Measurements from ENCODE around the gene OR2F1.

The OR2F1 gene

DNA sequence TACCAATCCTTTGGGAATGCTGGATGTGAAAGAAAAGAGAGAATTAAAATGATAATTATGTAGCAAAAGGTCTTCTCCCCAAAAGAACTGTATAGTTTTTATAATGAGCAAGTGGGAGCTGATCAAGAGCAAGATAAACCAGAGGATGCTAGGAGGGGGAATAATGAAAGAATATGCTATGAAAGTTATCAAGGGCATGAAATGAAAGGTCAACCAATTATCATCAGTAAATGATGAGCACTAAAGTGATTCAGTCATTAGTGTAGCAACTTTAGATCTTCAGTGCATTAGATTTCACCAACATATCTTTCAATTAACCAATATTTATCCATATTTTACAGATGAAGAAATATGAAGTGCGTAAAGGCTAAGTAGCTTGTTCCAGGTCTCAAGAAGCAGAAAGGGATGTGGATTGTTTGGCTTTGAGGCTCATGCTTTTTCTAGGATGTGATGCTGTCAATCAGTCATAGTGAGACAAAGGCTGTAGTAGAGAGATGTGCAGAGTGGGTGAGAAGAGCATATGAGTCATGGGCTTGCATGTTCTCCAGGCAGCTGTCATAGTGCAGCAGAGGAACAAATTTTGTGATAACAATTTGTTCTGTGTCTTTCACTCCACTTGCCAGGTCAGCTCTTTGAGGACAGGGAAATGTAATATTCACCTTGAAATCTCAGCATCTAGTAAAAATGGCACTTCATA is 25.3 kb upstream of the OR2F1 start:
- Histone ChIP-seq H3K27ac (ENCODE audit: low read length) (no peak overlapping the region), H3K36me3 (ENCODE audit: control insufficient read depth, insufficient read depth, low read length) (no peaks in the 10 kb centered on the region), H3K4me1 (ENCODE audit: control insufficient read depth, insufficient read depth, low read length) (no peaks in the 10 kb centered on the region), H3K27me3 (ENCODE audit: control insufficient read depth, insufficient read depth, low read length) (no peaks in the 10 kb centered on the region), H3K4me3 (ENCODE audit: low read length) (no peak overlapping the region), H3K9me3 (ENCODE audit: control insufficient read depth, insufficient read depth, low read length) (no peaks in the 10 kb centered on the region)
- no peak for DNase-seq (ENCODE audit: low read depth, low spot score)
- WGBS (ENCODE audit: insufficient coverage, insufficient read length), result no CpG with 5 or more reads among the region's 1 CpG

DNA sequence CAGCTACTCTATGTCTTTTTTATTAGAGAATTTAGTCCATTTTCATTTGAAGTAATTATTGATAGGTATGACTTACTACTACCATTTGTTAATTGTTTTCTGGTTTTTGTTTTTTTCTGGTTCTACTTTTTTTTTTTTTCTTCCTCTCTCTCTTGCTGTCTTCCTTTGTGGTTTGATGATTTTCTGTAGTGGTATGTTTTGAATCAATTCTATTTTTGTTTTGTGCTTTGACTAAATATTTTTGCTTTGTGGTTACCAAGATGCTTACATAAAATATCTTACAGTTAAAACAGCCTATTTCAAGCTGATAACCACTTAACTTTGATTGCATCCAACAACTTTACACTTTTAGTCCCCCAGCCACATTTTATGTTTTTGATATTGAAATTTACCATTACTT is 22.9 kb upstream of the OR2F1 start:
- no peak for DNase-seq (ENCODE audit: low read depth, low spot score)
- Histone ChIP-seq H3K27ac (ENCODE audit: low read length) (no peak overlapping the region), H3K9me3 (ENCODE audit: control insufficient read depth, insufficient read depth, low read length) (no peaks in the 10 kb centered on the region), H3K4me3 (ENCODE audit: low read length) (no peak overlapping the region), H3K4me1 (ENCODE audit: control insufficient read depth, insufficient read depth, low read length) (no peaks in the 10 kb centered on the region), H3K36me3 (ENCODE audit: control insufficient read depth, insufficient read depth, low read length) (no peaks in the 10 kb centered on the region), H3K27me3 (ENCODE audit: control insufficient read depth, insufficient read depth, low read length) (no peaks in the 10 kb centered on the region)

DNA sequence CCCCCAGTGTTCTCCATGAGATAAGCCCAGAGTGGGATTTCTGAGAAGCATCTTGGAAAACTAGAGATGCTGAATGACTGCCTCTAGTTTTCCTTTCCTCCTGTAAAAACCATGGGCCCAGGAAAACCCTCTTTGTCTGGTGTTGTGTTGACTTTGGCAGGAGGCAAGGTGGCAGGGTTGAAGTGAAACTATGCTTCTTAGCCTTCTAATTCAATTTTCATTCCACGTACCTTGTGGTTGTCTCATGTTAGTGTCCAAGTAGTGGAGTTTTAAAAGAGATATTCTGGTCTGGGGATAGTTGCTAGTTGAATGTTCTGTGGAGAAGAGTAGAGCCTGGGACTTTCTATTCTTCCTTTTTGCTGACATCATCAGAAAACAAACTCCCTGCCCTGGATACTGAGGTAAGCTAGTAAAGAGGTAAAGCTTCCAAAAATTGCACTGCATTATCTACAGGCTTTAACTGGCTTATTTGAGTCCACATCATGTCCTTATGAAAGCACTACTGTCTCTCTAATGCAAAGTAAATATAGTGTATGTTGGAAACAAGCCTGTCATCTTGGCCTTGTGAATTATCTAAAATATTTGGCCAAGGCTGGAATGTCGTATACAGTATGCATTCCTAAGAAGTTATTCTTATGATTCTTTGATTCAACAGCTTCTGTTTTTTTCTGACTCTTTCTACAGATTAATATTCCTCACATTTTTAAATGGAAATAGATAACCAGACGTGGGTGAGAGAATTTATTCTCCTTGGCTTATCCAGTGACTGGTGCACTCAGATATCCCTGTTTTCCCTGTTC is 19.9 kb upstream of the OR2F1 start, which contains the start of gene OR2F2:
Gene OR2F2 (plus strand): TSS at position 708 of the 800 bp plus-strand sequence. CDS start 0 bp downstream, at position 708.
- no peak within 1 kb of the TSS for H3K27ac ChIP-seq (ENCODE audit: low read length)
- WGBS (ENCODE audit: insufficient coverage, insufficient read length), result no CpG with 5 or more reads among the region's 3 CpGs
- no peaks in the 10 kb centered on the region for H3K36me3 ChIP-seq (ENCODE audit: control insufficient read depth, insufficient read depth, low read length)
- H3K4me3 ChIP-seq (ENCODE audit: low read length), result no peak within 1 kb of the TSS
- H3K4me1 ChIP-seq (ENCODE audit: control insufficient read depth, insufficient read depth, low read length), result no peaks in the 10 kb centered on the region
- no peak for DNase-seq (ENCODE audit: low read depth, low spot score)
- no peaks in the 10 kb centered on the region for H3K27me3 ChIP-seq (ENCODE audit: control insufficient read depth, insufficient read depth, low read length)
- H3K9me3 ChIP-seq (ENCODE audit: control insufficient read depth, insufficient read depth, low read length), result no peaks in the 10 kb centered on the region

DNA sequence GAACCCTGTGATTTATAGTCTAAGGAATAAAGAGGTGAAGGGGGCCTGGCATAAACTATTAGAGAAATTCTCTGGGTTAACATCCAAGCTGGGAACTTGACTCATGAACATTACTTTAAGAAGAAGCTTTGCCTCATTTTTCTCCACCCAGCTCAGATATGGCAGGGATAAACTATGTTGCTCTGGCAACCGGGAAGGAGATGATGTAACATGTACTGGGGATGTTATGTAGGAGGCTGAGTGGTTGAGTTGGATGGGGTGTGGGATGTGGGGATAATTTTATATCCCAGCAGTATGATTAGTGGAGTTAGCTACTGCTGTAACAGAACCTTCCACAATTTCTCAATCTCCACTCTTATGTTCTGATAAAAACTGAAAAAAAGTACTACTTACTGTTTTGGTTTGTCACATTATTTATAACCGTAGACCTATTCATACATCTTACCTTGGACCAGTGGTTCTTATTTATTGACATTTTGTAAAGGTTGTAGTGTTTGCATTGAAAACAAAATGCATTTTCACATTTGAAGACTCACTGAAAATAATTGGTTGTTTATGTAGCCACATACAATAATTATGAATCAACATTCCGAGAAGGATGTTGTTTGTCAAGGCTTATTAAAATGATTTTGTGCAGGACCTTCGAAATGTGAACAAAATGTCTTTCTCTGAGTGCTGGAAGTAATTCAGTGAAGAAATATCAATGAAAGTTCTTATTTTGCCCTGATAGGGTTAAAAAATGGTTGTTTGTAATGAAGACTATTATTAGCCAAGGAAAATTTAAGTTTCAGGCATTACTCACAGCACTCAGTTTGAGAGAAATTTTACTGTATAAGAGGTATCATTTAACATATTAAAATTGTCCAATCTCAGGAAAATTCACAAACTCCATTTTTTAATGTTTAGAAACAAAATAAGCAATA is 18.3 kb upstream of the OR2F1 start:
- no peak for DNase-seq (ENCODE audit: low read depth, low spot score)
- H3K4me1 ChIP-seq (ENCODE audit: control insufficient read depth, insufficient read depth, low read length), result no peaks in the 10 kb centered on the region
- no CpG with 5 or more reads among the region's 4 CpGs for WGBS (ENCODE audit: insufficient coverage, insufficient read length)
- H3K27ac ChIP-seq (ENCODE audit: low read length), result no peak overlapping the region
- H3K4me3 ChIP-seq (ENCODE audit: low read length), result no peak overlapping the region
- no peaks in the 10 kb centered on the region for H3K9me3 ChIP-seq (ENCODE audit: control insufficient read depth, insufficient read depth, low read length)
- no peaks in the 10 kb centered on the region for H3K27me3 ChIP-seq (ENCODE audit: control insufficient read depth, insufficient read depth, low read length)
- no peaks in the 10 kb centered on the region for H3K36me3 ChIP-seq (ENCODE audit: control insufficient read depth, insufficient read depth, low read length)

DNA sequence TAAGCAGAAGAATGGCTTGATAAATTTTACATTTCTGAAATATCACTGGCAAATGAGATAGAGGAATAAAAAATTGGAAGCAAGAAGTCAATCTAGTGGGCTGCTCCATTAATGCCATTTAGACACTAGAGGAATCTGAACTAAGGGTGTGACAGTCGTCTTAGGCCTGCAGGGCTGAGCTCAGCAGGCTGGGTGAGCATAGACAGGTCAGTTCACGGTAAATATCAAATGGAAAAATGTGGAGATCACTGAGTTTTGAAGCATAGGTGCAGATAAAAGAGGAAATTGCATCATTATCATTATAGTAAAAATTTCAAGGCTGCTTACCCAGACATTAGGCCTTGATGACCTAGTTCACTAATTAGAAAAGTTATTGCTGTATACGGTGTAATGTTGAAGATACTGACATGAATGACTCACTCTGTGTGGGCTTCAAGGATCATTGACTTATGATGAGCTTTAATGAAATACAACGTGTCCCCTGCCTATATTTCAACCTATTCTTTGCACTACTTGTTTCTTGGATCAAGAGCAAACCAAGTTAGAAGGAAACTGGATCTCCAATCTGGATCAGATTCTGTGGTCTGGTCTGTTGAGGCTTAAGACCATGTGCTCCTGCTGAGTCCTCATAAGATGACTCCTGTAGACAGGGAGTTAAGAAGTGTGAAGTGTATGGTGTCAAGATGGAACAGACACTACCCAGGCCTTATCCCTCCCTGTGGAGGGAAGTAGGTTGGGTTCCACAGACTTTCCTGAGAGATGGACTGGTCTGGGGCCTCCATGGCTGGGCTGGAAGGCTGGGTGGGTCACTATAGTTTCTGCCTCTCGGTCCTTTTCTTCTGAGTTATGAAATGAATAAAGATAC is 16.0 kb upstream of the OR2F1 start:
- H3K36me3 ChIP-seq (ENCODE audit: control insufficient read depth, insufficient read depth, low read length), result no peaks in the 10 kb centered on the region
- no peaks in the 10 kb centered on the region for H3K9me3 ChIP-seq (ENCODE audit: control insufficient read depth, insufficient read depth, low read length)
- DNase-seq (ENCODE audit: low read depth, low spot score), result no peak
- WGBS (ENCODE audit: insufficient coverage, insufficient read length), result no CpG with 5 or more reads among the region's 5 CpGs
- no peak overlapping the region for H3K4me3 ChIP-seq (ENCODE audit: low read length)
- no peaks in the 10 kb centered on the region for H3K4me1 ChIP-seq (ENCODE audit: control insufficient read depth, insufficient read depth, low read length)
- H3K27ac ChIP-seq (ENCODE audit: low read length), result no peak overlapping the region
- no peaks in the 10 kb centered on the region for H3K27me3 ChIP-seq (ENCODE audit: control insufficient read depth, insufficient read depth, low read length)

DNA sequence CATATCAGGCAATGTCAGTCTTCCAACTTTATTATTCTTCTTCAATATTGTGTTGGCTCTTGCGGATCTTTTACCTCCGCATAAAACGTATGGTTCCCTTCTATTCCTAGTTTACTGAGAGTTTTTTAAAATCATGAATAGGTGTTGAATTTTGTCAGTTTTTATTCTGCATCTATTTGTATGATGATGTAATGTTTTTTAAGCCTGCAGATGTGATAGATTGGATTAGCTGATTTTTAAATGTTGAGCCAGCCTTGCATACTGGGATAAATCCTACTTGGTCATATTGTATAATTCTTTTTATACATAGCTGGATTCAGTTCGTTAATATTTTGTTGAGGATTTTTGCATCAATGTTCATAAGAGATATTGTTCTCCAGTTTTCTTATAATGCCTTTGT is 9.2 kb upstream of the OR2F1 start:
- H3K27ac ChIP-seq (ENCODE audit: low read length), result no peak overlapping the region
- no peaks in the 10 kb centered on the region for H3K36me3 ChIP-seq (ENCODE audit: control insufficient read depth, insufficient read depth, low read length)
- WGBS (ENCODE audit: insufficient coverage, insufficient read length), result no CpG with 5 or more reads among the region's 4 CpGs
- H3K4me1 ChIP-seq (ENCODE audit: control insufficient read depth, insufficient read depth, low read length), result no peaks in the 10 kb centered on the region
- no peaks in the 10 kb centered on the region for H3K27me3 ChIP-seq (ENCODE audit: control insufficient read depth, insufficient read depth, low read length)
- DNase-seq (ENCODE audit: low read depth, low spot score), result no peak
- no peak overlapping the region for H3K4me3 ChIP-seq (ENCODE audit: low read length)
- H3K9me3 ChIP-seq (ENCODE audit: control insufficient read depth, insufficient read depth, low read length), result no peaks in the 10 kb centered on the region

DNA sequence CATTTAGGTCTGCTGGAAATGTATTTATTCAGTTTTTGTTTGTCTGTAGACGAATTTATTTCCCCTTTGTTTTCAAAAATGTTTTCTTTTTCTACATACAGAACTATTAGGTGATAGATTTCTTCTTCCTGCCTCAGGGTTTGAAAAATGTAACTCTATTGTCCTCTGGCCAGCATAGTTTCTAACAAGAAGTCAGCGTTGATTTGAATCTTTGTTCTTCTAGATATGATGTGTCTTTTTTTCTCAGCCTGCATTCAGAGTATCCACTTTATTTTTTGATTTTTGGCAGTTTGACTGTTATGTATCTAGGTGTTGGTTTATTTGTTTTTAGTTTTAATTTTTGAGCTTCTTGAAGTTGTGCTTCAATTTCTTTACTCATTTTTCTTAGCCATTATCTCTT is 7.5 kb upstream of the OR2F1 start:
- Histone ChIP-seq H3K9me3 (ENCODE audit: control insufficient read depth, insufficient read depth, low read length) (no peaks in the 10 kb centered on the region), H3K4me3 (ENCODE audit: low read length) (no peak overlapping the region), H3K36me3 (ENCODE audit: control insufficient read depth, insufficient read depth, low read length) (no peaks in the 10 kb centered on the region), H3K27ac (ENCODE audit: low read length) (no peak overlapping the region), H3K27me3 (ENCODE audit: control insufficient read depth, insufficient read depth, low read length) (no peaks in the 10 kb centered on the region), H3K4me1 (ENCODE audit: control insufficient read depth, insufficient read depth, low read length) (no peaks in the 10 kb centered on the region)
- no CpG with 5 or more reads among the region's 2 CpGs for WGBS (ENCODE audit: insufficient coverage, insufficient read length)
- no peak for DNase-seq (ENCODE audit: low read depth, low spot score)

DNA sequence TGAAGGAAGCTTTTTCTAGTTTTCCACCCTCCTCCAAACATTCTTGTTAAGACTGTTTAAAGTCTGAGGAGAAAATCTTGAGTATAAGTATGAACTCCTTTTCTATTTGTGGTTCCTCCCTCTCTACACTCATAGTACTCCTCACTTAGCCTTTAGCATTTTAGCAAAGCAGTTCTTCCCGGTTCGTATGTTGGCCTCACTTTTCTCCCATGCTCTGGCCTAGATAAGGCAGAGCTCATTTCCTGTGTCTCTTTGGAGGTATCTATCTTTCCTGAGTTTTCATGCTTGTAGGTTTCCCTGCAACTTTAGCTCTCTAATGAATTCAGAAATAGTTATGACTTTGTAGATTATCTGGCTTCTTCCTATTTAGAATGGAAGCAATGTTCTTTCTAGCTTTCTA is 5.9 kb upstream of the OR2F1 start:
- no peak for DNase-seq (ENCODE audit: low read depth, low spot score)
- H3K36me3 ChIP-seq (ENCODE audit: control insufficient read depth, insufficient read depth, low read length), result no peaks in the 10 kb centered on the region
- no CpG with 5 or more reads among the region's 2 CpGs for WGBS (ENCODE audit: insufficient coverage, insufficient read length)

DNA sequence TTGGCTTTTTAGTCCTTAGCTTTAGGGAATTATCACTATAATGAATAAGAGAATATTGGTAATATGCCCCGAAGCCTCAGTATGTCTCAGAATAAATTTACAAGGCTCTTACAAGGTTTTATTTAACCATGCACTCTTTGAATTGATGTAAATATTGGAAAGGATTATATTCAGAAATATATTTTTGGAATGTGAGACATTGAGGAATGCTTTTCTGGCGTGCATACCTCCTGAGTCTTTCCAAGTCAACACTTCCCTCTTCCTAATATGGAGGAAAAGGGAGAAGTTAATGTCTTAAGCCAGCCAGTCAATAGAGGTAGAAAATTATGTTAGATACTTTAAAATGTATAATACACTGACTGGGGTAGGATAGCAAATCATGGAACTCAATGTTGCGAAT is 1.2 kb upstream of the OR2F1 start:
- no peak overlapping the region for H3K27ac ChIP-seq (ENCODE audit: low read length)
- no peaks in the 10 kb centered on the region for H3K27me3 ChIP-seq (ENCODE audit: control insufficient read depth, insufficient read depth, low read length)
- H3K4me1 ChIP-seq (ENCODE audit: control insufficient read depth, insufficient read depth, low read length), result no peaks in the 10 kb centered on the region
- WGBS (ENCODE audit: insufficient coverage, insufficient read length), result no CpG with 5 or more reads among the region's 3 CpGs
- no peak for DNase-seq (ENCODE audit: low read depth, low spot score)
- no peaks in the 10 kb centered on the region for H3K36me3 ChIP-seq (ENCODE audit: control insufficient read depth, insufficient read depth, low read length)
- H3K4me3 ChIP-seq (ENCODE audit: low read length), result no peak overlapping the region
- no peaks in the 10 kb centered on the region for H3K9me3 ChIP-seq (ENCODE audit: control insufficient read depth, insufficient read depth, low read length)

More for the DNA sequence above, 5.9 kb upstream of the OR2F1 start:
- Histone ChIP-seq H3K4me3 (ENCODE audit: low read length) (no peak overlapping the region), H3K27me3 (ENCODE audit: control insufficient read depth, insufficient read depth, low read length) (no peaks in the 10 kb centered on the region), H3K4me1 (ENCODE audit: control insufficient read depth, insufficient read depth, low read length) (no peaks in the 10 kb centered on the region), H3K27ac (ENCODE audit: low read length) (no peak overlapping the region), H3K9me3 (ENCODE audit: control insufficient read depth, insufficient read depth, low read length) (no peaks in the 10 kb centered on the region)
